Epidermal melanocyte (primary cell): ENCODE results near the gene DCT.
"Not testable (repeated sequence)": the region's sequence is repeated elsewhere in the genome, so short reads cannot be mapped to it uniquely, and the experiment has no call there.

ENCODE experiments used
- DNase-seq: peaks from one replicate; pipeline ENCODE4 v3.0.0; 2011; ENCODE audit warnings: low spot score; ENCODE audit not compliant: insufficient read length

DCT gene

DNA sequence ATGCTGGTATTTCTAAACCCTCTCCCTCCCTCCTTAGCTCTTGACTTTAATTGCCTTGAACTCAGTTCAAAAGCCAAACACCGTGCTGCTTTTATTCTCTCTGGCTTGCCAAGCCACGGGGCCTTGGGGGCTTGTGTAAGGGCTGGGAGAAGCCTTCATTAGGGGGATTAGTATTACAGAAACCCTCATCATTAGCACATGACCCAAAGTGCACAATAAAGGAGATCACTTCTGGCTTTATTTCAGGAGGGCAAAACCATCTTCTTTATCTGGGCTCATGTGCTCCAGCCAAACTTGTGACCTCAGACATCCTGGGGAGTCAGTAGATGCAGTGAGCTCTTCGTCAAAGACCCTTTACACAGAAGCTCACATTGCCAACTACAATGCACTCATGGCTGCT lies at the start of gene DCT:
TSS of gene DCT (minus strand) at position 67 of the 400 bp plus-strand sequence. CDS start 427 bp downstream, outside the sequence.
- DNase-seq, result no peak

GRCh38 chr13:94526956-94527355 lies 47.5 kb upstream of the DCT start:
- not testable (repeated sequence) for DNase-seq

GRCh38 chr13:94525781-94526180 lies 46.3 kb upstream of the DCT start:
- DNase-seq, result no peak

DNA sequence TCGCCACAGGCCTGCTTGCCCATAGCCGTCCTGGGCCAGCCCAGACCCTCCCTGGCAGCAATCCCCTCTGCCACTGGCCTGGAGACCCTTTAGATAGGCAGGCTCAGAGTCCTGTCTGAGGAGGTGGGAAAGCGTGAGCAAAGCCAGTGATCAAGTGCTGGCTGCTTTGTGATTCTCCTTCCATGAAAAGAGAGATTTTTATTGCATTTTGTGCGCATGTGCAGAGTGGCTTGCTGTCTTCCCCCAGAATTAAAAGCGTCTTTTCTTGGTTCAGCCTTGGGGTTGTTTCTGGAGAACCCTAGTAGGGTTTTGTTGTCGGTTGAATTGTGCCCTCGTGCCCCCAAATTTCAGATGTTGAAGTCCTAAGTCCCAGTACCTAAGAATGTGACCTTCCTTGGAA lies 44.9 kb upstream of the DCT start:
- DNase-seq, result no peak

GRCh38 chr13:94520001-94520400 lies 40.5 kb upstream of the DCT start:
- peak; percentile 20 for DNase-seq

DNA sequence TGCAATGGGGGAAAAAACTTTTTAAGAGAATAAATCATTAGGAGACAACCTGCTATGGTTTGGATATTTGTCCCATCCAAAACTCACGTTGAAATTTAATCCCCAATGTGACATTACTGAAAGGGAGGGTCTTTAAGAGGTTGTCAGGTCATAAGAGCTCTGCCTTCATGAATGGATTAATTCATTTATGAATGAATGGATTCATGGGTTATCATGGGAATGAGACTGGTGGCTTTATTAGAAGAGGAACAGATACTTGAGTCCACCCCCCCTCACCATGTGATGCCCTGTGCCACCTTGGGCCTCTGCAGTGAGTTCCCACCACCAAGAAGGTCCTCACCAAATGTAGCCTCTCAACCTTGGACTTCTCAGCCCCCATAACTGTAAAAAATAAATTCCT lies 37.0 kb upstream of the DCT start:
- no peak for DNase-seq

DNA sequence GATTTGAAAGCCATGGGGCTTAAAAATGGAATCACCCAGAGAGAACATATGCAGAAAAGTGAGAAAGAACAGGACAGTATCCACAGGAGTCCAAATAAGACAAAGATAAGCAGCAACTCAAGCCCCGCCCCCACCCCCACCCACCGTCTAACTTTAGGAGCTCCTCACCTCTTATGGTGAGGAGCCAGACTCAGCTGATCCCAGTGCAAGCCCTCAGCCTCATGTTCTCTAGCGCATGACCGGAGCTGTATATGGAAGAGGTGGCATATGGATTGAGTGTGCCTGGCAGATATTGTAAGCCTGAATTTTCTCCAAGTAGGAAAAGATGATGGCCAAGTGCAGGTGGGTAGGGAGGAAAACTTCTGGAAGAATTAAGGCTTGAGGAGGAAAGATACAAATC lies 36.4 kb upstream of the DCT start:
- no peak for DNase-seq

DNA sequence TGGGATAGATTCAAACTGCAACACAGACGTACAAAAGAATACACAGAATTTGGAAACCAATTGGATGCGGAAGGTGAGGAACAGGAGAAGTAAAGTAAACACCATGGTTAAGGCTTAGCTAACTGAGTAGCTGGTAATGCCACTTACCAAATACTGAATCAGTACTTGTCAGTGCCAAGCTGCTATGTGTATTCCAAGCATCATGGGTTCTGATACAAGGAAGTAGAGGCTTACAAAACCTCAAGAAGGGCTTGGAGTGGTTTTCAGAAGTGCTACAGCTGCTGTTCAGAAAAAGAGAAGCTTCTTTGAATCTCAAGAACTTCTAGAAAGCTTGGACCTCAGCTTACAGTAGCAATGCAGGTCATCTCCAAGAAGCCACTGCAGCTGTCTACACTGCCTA lies 35.9 kb upstream of the DCT start:
- no peak for DNase-seq

DNA sequence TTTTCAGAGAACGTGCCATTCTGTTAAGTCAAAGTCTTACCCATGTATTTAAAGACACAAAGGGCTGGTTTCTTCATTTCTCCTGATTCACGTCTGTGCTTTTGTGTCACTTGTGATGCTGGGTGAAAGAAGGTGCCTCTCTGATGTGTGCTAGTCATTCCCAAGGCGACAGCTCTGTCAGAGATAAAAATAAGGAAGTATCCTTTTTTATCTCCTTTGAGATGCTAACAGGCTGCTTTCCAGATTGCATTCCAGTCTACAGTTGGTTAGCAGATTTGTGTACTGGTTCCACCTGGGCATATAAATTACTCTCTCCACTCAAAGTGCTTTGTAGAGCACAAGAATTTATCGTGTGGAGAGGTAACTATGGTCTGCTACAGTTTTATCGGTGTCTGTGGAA lies 33.5 kb upstream of the DCT start:
- no peak for DNase-seq

GRCh38 chr13:94505730-94506129 lies 26.2 kb upstream of the DCT start:
- DNase-seq, result no peak

DNA sequence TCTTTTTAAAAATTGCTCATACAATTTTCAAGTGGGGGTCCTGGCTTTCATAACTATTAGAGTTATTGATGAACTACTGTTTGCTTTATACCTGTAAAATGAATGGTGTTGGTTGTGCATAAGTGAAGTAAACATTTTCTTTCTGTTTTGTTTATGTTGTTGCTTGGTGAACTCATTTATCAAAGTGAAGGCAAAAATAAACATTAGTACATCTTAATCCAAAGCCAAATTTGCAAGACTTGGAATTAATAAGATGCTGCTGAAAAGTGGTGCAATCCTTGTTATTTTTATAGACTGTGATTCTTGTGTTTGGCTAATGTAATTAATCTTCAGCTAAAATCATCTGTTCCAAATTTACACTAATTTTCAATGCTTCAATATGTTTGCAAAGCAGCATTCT lies 24.4 kb upstream of the DCT start:
- DNase-seq, result no peak

DNA sequence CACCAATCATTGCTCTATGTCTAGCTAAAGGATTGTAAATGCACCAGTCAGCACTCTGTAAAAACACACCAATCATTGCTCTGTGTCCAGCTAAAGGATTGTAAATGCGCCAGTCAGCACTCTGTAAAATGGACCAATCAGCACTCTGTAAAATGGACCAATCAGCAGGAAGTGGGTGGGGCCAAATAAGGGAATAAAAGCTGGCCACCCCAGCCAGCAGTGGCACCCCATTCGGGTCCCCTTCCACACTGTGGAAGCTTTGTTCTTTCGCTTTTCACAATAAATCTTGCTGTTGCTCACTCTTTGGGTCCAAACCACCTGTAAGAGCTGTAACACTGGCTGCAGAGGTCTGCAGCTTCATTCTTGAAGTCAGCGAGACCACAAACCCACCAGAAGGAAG lies 19.3 kb upstream of the DCT start:
- not testable (repeated sequence) for DNase-seq

GRCh38 chr13:94495806-94496205 lies 16.3 kb upstream of the DCT start:
- no peak for DNase-seq

DNA sequence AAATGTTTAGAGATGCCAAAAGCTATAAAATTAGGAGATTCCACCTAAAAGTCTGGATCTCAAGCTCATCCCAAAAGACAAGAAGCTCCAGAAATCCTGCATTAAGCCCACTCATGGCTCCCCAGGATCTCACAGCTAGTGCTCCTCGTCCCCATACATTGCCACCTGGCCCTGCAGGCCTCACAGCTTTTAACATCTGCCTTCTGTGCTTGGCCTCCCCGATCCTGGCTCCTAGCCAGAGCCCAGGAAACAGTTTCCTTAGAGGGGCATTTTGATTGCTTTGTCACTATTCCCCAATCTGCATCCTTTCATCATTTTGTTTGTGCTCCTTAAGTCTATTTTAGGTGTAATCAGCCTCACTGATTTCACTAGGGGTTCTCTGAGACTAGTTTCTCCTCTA lies 14.5 kb upstream of the DCT start:
- DNase-seq, result no peak

DNA sequence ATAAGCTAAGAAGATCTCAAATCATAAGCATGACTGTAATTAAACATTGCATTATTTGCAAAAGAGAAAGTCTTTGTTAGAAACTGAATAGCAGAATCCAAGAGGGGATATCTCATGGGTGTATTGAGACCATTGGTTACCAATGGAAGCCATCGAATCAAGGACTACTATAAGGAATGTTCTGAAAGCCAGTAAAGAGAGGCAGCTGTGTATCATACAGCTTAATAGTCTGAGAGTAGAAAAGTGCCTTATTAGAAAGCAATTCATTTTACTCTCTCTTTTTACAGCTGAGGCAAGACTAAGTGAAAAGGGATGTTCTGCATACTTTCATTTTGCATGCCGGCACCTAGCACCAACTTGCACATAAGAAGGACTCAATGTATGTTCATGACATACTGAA lies 7.6 kb upstream of the DCT start:
- no peak for DNase-seq

DNA sequence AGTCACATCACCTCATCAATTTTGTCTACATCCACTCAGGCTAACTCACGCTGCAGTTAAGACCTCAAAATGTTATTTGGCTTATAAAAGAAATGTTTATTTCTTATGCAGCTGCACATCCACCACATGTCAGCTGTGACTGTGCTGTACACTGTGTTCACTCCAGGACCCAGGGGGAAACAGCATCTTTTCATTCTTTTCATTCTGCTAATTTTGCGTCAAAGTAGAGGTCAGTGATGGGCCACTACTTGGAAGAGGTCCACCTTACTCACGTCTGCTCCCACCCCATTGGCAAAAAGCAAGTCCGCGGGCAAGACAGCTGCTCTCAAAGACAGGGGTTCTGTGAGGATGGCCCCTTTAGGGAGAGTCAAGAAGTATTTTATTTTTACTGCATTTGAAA lies 4.5 kb upstream of the DCT start:
- DNase-seq, result no peak

GRCh38 chr13:94481941-94482340 lies 2.5 kb upstream of the DCT start:
- DNase-seq, result no peak

DNA sequence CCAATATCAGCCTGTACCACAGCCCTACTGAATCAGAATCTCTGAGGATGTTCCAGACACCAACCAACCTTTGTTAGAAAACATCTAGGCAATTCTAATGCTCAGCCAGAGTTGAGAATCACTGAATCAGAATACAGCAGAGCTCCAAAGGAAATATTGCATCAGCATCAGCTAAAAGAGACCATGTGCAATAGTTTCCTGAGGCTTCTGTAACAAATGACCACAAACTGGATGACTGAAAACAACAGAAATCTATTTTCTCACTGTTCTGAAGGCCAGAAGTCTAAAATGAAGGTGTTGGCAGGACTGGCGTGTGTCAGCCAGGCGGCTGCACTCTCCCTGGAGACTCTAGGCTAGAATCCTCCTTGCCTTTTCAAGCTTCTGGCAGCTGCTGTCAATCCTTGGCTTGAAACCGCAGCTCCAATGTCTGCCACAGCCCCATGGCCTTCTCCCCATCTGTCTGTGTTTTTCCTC lies 1.2 kb upstream of the DCT start:
- no peak for DNase-seq

DNA sequence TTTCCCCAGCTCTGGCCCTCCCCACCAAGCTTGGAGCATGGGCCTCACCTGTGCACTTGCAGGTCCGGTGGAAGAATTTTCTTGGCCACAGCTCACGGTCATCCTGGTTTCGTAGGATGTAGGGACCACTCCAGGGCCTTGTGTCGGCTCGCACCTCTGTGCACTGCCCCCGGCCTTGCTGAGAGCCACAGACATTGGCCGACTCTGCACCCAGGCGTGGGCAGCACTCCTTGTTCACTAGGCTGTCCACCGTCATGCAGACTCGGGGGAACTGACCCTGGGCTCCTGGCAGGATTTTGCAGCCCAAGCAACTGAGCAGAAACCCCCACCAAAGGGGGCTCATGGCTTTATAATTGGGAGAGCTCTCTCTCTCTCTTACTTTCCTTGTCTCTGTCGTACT lies 569 bp downstream of the DCT start:
- no peak for DNase-seq

DNA sequence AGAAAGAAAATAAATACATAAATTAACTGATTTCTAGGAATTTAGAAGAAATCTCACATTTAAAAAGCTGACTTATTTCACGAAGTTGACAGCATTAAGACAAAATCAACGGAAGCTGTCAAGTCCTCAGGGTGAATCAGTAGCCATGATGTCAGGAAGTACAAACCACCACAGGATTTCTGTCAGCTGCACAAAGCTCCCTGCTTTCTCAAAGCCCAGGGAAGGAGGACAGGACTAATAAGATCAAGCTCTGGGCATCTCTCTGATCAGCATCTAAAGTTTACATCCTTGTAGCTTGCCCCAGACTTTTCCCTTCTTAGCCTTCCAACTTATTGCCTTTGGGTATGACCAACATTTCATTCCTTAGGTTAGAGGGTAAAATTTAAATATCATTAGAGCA lies 9.4 kb downstream of the DCT start:
- no peak for DNase-seq

- DNase-seq, result no peak
These were observed 14.7 kb downstream of the DCT start for GRCh38 chr13:94464771-94465170.

DNA sequence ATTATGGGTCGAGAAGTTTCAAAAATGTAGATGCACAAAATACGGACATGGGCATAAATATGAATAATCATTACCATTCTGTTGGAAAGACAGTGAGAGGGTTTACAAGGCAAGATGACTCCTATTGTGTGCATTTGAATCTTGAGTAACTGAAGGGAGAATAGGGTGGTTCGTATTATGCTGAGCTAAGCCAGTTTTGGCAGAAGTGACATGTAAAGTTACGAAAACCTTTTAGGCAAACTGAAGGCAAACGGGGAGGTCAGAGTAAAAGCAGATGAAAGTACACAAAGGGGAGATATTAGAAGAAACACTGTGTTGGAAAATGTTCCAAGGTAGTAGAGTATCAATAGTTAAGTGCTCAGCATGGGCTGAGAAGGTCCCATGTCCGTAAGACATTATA lies 16.8 kb downstream of the DCT start:
- no peak for DNase-seq

- no peak for DNase-seq
These were observed 20.4 kb downstream of the DCT start for GRCh38 chr13:94459116-94459515.

GRCh38 chr13:94455414-94455813 lies 24.1 kb downstream of the DCT start:
- DNase-seq, result no peak
